Fibroblast of skin of scalp (primary cell): Measurements from ENCODE around the gene ATP23.

Source experiments
- DNase-seq: peaks from one replicate; pipeline ENCODE4 v3.0.0-alpha.2; 2013

Gene ATP23

DNA sequence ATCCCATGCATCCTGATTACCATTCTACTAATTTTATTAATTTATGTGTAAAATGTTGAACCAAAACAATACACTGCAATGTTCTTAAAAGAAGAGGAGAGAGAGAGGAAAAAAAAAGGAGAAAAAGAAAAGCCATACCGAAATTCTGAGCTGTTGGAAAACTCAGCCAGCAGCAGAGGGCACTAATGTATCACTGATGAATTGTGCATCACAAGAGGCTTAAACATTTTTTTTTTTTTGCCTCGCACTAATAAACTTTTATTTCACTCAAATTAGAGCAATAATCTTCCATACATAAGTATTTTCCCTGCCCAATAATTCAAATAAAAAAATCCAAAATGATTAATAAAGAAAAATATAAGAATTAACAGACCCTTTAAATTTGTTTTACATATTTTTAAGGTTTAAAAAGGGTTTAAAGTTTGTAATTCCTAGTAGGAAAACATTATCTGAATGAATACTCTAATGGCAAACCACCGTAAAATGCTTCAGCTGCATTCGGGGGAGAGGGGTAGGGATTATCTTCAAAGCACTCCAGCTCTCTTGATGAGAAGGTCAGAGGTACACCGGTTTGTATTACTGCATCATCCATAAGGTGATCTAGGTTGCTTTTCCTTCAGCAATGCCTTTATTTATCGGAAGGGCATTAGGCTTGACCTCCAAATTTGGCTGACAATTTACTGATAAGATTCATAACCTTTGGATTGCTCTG lies 41.9 kb downstream of the ATP23 start:
- DNase-seq, result peak; percentile 67

DNA sequence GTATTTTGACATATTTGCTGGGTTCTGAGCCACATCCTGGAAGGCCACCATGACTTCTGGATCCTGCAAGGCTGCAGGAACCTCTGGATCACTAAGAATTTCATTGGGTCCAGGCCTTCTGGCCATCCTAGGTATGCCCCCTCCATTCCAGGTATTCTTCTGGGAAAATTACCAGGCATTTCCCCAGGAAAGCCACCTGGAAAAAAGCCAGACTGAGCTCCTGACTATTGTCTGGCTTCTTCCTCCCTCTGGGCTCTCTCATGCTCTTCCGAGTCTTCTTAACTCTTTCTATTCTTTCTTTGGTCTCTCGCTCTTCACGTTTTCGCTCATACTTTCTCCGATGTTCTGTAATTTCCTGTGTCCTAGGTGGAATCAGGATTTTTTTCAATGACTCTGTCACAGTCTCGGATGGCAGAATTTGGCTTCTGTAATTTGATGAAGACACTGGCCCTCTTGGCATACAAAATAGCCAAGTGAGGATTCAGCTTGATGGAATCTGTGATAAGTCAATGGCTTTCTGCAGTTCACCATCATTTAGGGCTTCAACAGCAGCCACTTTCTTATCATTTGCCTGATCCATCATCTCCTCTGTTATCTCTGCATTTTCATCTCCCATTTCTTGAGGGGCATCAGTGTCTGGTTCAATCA lies 42.6 kb downstream of the ATP23 start:
- no peak for DNase-seq

DNA sequence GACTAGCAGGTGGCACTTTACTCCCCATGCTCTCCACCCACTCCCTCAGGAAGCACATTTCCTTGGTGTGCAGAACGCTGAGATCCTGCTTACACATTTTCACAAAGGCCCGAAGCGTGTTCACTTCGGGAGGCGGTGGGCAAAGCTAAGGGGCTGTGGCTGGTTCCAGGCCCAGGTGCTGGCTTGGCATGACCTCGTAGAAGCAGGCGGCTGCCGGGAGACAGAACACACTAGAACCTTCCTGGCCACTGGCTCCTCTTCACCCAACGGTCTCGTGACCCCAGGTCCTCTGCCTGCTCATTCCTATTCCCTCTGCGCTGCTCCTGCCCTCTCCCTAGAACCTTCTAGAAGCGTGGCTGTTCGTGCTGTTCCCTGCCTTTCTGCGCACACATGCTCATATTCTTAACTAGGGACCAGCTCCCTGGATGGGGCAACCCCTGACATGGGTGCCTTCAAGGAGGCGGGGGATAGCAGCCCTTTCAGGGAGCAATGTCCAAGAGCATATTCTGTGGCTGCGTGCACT lies 43.3 kb downstream of the ATP23 start:
- no peak for DNase-seq

DNA sequence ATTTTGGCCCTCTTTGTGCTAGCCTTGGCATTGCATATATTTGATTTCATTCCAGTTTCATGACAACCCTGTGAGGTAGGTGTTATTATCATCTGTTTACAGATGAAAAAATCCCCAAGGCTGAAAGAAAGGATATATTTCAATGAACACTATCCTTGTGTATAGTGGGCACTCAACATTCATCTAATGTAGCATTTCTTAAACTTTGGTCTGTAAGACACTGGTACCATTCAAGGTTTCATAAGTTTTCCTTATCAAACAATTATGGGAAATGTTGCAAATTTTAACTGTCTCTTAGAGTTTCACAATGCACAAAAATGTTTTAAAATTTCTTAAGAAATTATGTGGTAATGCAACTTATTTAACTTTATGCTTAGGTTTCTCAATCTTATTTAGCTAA lies 44.3 kb downstream of the ATP23 start:
- no peak for DNase-seq

DNA sequence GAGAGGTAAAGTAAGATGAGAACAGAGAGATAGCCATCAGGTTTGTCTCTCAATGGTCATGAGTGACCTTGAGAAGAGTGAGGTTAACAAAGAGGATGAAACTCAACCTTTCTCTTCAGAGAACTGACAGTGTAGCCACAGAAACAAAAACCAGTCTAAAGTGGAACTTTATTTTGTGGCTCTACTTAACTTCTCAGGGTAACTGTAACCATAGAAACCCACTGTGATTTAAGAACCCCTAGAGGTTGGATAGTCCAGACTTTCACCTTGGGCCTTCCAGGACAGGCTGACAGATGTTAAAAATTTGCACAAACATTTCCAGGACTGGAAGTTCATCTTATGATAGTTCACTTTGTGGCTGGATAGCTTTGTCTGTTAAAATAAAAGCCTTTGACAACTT lies 48.5 kb downstream of the ATP23 start:
- no peak for DNase-seq

DNA sequence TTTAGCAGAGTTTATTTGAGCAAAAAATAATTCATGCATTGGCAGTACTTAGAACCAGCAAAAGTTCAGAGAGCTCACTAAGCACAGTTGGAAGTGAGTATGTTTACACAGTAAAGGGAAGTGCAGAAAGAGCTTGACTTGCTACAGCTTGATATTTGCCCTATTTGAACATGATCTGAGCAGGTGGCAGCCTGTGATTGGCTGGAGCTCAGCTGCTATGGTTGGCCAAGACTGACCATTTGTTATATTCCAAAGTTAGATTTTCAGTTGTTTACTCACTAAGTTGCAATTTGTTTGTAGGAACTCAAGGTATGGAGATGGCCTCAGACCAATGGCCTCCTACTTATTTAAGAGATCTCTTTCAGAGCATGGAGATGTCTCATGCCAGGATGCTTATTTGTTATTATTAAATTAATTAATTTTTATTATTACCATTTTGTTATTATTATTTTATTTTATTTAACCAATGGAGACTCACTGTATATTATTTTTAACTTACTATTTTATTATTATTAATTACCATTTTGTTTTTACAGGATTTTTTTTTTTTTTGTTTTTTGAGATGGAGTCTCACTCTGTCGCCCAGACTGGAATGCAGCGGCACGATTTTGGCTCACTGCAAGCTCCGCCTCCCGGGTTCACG lies 49.0 kb downstream of the ATP23 start:
- DNase-seq, result no peak

DNA sequence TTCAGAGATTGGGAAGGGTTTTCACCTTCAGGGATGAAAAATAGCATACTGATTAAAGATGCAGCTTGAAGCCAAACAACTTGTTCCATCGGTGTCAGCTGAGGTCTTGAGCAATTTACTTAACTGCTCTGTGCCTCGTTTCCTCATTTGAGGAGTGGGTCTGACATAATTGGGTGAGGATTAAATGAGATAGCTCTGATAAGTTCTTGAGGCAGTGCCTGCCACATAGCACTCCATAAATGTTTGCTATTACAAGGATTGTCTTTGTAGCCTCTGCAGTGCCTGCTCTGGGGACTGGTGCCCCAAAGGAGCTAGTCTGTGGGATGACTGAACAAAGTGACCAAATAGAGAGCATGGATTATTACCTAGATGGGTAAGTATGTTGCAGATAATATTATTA lies 50.6 kb downstream of the ATP23 start:
- DNase-seq, result no peak

DNA sequence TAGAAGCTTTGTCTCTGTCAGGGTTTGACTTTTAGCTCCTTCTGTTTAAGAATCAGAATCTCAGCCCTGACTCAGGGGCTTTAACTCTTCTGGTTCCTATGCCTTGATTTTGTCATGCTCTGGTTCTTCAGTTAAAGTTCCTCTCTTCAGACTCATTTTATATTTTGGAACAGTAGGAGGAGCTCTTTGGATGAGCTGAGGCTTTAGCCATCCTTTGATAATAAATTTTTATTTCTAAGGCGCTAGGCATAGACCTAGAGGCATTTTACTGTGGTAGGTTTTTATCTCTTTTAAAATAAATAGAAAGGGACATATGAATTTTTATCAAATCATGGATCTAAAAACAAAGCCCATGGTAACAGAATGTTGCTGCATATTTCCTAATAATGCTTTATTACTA lies 51.7 kb downstream of the ATP23 start:
- no peak for DNase-seq

DNA sequence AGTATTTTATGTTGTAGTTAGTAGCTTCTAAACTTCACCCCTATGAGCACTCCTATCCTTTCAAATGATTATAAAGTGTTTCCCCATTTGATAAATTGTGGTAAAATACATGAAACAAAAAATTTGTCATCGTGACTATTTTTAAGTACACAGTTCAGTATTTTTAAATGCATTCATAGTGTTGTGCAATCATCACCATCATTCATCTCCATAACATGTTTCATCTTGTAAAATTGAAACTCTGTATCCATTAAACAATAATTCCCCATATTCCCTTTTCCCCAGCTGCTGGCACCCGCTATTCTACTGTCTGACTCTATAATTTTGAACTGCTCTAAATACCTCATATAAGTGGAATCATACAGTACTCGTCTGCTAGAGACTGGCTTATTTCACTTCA lies 52.5 kb downstream of the ATP23 start:
- no peak for DNase-seq

DNA sequence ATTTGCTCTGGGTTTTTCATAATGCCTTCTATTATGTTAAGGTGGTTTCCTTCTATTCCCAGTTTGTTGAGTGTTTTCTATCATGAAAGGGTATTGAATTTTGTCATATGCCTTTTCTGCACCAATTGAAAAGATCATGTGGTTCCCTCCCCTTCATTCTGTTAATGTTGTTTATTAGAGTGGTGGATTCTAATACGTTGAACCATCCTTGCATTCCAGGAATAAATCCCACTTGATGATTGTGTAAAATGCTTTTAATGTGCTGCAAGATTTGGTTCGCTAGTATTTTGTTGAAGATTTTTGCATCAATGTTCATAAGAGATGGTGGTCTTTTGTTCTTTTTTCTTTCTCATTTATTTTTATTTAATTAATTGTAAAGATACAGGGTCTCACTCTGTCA lies 55.2 kb downstream of the ATP23 start:
- DNase-seq, result no peak

DNA sequence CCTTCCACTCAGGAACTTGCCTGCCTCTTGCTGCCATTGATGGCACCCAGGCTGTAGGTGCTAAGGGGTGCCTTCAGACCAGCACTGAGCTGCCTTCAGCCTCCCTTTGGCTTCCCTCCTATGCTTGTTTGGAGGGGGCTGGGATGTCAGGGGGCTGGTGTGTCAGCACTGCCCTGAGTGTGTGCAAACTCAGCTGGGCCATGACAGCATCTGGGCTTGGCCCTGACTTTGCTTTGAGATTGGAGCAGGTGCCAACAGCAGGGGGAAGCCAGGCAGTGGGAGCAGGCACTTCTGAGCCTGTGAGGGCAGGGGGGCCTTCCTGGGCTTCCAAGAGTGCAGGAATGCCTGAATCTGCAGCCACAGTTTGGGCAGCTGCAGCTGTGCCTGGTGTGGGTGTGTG lies 56.9 kb downstream of the ATP23 start:
- no peak for DNase-seq

DNA sequence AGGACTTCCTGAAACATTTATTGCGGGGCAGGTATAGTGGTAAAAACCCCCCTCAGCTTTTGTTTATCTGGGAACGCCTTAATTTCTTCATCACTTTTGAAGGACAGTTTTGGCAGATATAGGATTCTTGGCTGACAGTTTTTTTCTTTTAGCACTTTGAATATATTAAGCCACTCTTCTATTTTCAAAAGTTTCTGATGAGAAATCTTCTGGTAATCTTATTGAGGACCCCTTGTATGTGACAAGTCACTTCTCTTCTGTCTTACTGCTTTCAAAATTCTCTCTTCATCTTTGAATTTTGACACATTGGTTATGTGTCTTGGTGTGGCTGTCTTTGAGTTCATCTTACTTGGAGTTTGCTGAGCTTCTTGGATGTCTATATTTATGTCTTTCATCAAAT lies 59.1 kb downstream of the ATP23 start:
- DNase-seq, result no peak

DNA sequence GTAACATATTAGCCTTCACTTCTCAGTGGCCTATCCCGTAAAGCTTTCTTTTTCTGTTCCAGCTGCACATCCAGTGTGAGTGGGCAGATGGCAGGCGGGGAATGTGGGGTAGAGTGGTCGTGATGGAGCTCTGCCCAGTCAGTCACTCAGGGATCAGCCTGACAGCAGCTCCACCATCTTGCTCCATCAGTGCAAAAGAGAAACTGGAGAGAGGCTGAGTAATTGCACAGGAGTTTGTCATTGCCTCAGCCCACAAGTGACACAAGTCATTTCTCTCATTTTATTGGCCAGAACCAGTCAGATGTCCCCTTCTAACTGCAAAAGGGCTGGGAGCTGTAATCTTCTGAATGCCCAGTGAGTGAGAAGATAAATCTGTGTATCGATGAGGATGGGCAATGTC lies 66.5 kb downstream of the ATP23 start:
- no peak for DNase-seq

DNA sequence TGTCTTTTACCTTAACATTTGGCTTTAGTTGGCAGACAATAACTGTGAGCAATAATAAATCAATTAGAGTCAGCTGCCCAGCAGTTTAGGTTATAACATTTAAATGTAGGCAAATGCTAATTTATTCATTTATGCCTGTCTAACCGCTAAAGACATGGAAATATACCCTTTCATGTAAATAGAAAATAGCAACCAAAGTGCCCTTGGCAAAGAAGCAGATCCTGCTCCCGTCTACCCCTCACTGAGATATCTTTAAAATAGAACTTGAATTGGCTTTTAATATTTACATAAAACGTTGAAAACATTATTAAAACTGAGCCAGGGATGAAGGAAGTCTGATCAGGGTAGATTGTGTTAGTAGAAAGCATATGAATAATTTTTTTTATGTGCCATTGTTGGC lies 67.3 kb downstream of the ATP23 start:
- DNase-seq, result no peak
